ENCODE measurements around the gene AP1G2. TPM values are rescaled to one million over a fixed set of nuclear protein-coding genes. Genes with fewer than 3 reads are reported as not detected.
"Not testable (repeated sequence)": the region's sequence is repeated elsewhere in the genome, so short reads cannot be mapped to it uniquely, and the experiment has no call there.

AP1G2 gene
- total RNA-seq, 4 donors from 2014 or later, result 175 to 369 (median 341) TPM

DNA sequence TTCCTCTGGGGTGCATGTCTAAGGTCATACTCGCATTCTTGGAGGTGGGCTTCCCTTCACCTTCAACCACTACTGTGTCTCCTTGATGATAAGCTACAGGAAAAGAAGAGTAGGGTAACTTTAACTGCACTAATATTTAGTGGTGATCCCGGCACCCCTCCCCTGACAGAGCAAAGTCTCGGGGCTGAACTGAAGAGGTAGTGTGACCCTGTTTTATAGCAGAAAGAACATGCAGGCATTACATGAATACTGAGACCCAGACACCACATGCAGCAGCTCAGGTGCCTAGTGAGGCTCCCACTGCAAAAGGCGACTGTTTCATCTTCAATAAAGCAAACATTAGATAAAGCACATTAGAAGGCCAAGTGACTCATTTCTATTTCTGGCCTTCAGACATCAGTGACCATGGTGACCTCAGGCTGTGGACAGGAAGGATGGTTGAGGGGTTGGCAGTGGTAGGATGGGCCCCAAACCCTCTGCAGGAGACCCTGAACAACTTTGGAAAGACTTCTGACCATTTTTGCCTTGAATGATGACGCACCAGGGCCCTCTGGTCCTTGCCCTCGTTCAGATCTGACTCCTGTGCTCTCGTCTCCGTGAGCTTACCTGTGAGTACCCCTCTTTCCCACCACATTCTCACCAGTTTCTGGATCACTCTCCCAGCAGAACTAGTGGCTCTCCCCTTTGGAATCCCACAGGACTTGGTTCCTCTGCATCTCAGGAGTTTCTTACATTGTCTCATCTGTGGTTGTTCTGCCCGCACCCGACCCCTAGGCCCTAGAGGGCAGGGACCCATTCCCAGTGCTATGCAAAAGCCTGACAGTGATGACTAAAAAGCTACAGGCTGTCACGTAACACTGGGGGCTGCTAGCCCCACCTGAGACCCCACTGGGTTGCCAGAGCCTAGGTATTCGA, 34.8 kb upstream of the AP1G2 start:
- DNase-seq, result no peak
- TF ChIP-seq, protein P1, sequence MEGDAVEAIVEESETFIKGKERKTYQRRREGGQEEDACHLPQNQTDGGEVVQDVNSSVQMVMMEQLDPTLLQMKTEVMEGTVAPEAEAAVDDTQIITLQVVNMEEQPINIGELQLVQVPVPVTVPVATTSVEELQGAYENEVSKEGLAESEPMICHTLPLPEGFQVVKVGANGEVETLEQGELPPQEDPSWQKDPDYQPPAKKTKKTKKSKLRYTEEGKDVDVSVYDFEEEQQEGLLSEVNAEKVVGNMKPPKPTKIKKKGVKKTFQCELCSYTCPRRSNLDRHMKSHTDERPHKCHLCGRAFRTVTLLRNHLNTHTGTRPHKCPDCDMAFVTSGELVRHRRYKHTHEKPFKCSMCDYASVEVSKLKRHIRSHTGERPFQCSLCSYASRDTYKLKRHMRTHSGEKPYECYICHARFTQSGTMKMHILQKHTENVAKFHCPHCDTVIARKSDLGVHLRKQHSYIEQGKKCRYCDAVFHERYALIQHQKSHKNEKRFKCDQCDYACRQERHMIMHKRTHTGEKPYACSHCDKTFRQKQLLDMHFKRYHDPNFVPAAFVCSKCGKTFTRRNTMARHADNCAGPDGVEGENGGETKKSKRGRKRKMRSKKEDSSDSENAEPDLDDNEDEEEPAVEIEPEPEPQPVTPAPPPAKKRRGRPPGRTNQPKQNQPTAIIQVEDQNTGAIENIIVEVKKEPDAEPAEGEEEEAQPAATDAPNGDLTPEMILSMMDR (IDR thresholded peaks at IDR 0.05), result no peak
- no peak for TF ChIP-seq POLR2A (IDR thresholded peaks at IDR 0.05)
- Histone ChIP-seq H3K27ac (no peak overlapping the region), H3K9me3 (no peaks in the 10 kb centered on the region), H3K4me1 (no peaks in the 10 kb centered on the region), H3K4me3 (no peak overlapping the region), H3K36me3 (no peaks in the 10 kb centered on the region), H3K27me3 (no peaks in the 10 kb centered on the region)

GRCh38 chr14:23601845-23602180, 34.2 kb upstream of the AP1G2 start:
- no peaks in the 10 kb centered on the region for H3K4me1 ChIP-seq
- no peak for DNase-seq
- TF ChIP-seq, protein P1 (IDR thresholded peaks at IDR 0.05), result no peak
- no peak for TF ChIP-seq POLR2A (IDR thresholded peaks at IDR 0.05)
- H3K36me3 ChIP-seq, result no peaks in the 10 kb centered on the region
- no peak overlapping the region for H3K27ac ChIP-seq
- H3K27me3 ChIP-seq, result no peaks in the 10 kb centered on the region
- H3K4me3 ChIP-seq, result no peak overlapping the region
- no peaks in the 10 kb centered on the region for H3K9me3 ChIP-seq

DNA sequence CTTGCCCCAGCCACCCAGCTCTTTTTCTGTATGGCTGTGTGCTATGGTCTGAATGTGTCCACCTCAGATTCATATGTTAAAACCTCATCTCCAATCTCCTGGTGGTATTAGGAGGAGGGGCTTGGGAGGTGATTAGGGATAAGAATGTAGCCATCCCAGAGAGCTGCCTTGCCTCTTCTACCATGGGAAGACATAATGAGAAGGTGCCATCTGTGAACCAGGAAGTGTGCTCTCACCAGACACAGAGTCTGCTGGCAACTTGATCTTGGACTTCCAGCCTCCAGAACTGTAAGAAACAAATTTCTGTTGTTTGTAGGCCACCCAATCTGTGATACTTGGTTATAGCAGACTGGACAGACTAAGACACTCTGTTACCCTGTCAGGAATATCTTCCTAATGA, 33.8 kb upstream of the AP1G2 start:
- no peaks in the 10 kb centered on the region for H3K27me3 ChIP-seq
- no peak overlapping the region for H3K4me3 ChIP-seq
- no peak overlapping the region for H3K27ac ChIP-seq
- H3K9me3 ChIP-seq, result no peaks in the 10 kb centered on the region
- no peaks in the 10 kb centered on the region for H3K4me1 ChIP-seq
- H3K36me3 ChIP-seq, result no peaks in the 10 kb centered on the region
- no peak for DNase-seq
- TF ChIP-seq, protein P1 (IDR thresholded peaks at IDR 0.05), result no peak
- TF ChIP-seq POLR2A (IDR thresholded peaks at IDR 0.05), result no peak

GRCh38 chr14:23600806-23601205, 33.2 kb upstream of the AP1G2 start:
- Histone ChIP-seq H3K4me3 (no peak overlapping the region), H3K27ac (no peak overlapping the region), H3K4me1 (no peaks in the 10 kb centered on the region), H3K27me3 (no peaks in the 10 kb centered on the region), H3K9me3 (no peaks in the 10 kb centered on the region), H3K36me3 (no peaks in the 10 kb centered on the region)
- no peak for TF ChIP-seq POLR2A (IDR thresholded peaks at IDR 0.05)
- TF ChIP-seq, protein P1 (IDR thresholded peaks at IDR 0.05), result no peak
- no peak for DNase-seq

GRCh38 chr14:23600322-23600707, 32.7 kb upstream of the AP1G2 start:
- no peaks in the 10 kb centered on the region for H3K4me1 ChIP-seq
- no peak for DNase-seq
- TF ChIP-seq POLR2A (IDR thresholded peaks at IDR 0.05), result no peak
- TF ChIP-seq, protein P1 (IDR thresholded peaks at IDR 0.05), result no peak
- H3K4me3 ChIP-seq, result no peak overlapping the region
- H3K27ac ChIP-seq, result no peak overlapping the region
- no peaks in the 10 kb centered on the region for H3K9me3 ChIP-seq
- no peaks in the 10 kb centered on the region for H3K27me3 ChIP-seq
- H3K36me3 ChIP-seq, result no peaks in the 10 kb centered on the region

GRCh38 chr14:23594191-23594590, 26.6 kb upstream of the AP1G2 start:
- not testable (repeated sequence) for DNase-seq, H3K27ac ChIP-seq, H3K4me1 ChIP-seq

More at GRCh38 chr14:23594191-23594590, 26.6 kb upstream of the AP1G2 start:
- not testable (repeated sequence) for H3K27me3 ChIP-seq, H3K36me3 ChIP-seq, H3K9me3 ChIP-seq, H3K4me3 ChIP-seq

All from Peyer's patch (tissue), 4 donors.